ENCODE data around the gene NSUN3.
A peak's percentile ranks its signal among the peaks of the same experiment; 100 is the strongest.
"Not testable (repeated sequence)": the region's sequence is repeated elsewhere in the genome, so short reads cannot be mapped to it uniquely, and the experiment has no call there.

Gene NSUN3

DNA sequence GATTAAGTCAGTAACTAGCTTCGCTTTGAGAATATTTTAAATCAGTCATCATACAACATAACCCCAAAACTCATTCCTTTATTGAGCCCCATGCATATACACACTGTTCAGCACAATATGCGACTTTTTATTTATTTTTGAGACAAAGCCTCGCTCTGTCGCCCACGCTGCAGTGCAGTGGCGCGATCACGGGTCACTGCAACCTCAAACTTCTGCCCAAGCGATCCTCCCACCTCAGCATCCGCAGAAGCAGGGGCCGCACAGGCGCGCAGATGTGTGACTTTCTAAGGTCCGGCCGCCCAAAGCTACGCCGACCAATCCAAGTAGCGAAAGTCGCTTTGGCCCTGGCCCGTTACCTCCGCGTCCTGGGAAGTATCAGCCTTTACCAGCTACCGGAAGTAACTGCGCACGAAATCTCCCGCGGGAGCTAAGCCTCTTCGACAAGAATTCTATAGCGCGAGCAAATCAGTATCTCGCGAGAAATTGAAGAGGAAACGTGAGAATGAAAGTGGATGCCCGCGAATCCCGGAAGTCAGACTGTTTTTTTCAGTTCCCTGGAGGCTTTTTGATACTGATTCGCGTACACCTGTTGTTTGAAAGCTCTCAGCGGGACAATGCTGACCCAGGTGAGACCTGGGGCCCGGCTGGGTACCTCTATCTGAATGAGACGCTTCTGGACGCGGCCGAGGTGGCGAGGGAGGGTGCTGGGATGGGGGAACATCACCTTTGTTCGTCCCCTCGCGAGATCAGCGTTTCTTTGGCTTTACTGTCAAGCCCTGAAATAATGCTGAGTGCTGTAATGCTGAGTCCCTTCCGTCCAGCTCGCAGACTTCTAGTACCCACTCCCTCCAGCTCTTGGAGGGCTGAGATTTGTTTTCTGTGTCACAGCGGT, at the start of gene NSUN3, which contains the start of gene DHFR2:
Gene NSUN3 (plus strand): TSS at position 549 of the 892 bp plus-strand sequence. CDS start 66 bp downstream, at position 615.
Gene DHFR2 (minus strand): TSS at position 404 of the 892 bp plus-strand sequence. CDS start 1,405 bp downstream, outside the sequence.
- DNase-seq (ENCODE audit: extremely low read depth in 1 of 2, low read depth in 1 of 2), result peak; percentile 51 to 62

DNA sequence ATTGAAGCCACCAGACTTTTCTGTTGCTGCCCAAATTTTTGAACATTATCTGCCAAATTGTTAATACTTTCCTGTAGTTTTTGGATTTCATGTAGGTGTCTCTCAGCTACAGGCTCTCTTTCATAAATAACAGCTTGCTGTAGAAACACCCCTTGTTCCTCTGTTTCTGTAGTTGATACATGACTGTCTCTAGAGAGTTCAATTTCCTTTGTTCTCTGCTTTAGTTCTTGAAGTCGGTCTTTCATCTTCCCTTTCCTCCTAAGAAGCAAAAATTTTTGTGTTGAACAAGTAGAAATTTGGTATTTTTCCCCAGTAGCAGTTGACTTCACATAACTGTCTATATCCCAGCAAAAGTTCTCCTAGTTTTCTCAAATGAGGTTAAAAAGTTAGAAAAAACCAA, 47.8 kb upstream of the NSUN3 start:
- no peak for DNase-seq (ENCODE audit: extremely low read depth in 1 of 2, low read depth in 1 of 2)

DNA sequence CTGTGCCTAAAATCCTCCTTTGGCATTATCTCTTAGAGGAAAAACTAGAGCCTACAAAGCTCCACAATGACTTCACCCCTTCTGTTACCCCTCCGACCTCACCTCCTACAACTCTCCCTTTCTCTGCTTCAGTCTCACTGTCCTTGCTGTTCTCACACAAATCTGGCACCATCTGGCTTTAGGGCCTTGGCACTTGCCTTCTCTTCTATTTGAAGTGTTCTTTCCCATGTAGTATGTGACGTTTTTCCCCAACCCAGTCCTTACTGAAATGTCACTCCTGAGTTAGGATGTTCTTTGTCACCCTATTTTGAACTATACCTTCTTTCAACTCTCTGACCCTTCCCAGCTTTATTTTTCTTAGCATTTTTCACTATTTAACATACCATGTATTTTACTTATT, 43.2 kb upstream of the NSUN3 start:
- DNase-seq (ENCODE audit: extremely low read depth in 1 of 2, low read depth in 1 of 2), result no peak

DNA sequence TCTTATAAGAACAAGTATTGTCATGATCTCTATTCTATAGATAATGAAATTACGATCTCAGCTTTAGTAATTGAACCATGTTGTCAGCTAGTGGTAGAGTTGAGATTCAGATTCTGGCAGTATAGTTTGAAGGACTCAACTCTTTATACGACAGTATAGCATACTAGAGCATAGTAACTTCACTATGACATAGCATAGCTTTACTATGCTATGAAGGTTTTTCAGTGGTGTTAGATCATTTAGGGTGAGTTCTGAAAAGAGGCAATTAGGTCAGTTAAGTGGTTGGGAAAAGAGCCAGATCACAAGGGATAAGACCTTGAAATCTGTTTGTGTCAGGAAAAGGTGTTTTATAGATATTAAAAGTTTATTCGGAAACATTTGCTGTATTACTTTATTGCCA, 42.6 kb upstream of the NSUN3 start:
- DNase-seq (ENCODE audit: extremely low read depth in 1 of 2, low read depth in 1 of 2), result no peak

DNA sequence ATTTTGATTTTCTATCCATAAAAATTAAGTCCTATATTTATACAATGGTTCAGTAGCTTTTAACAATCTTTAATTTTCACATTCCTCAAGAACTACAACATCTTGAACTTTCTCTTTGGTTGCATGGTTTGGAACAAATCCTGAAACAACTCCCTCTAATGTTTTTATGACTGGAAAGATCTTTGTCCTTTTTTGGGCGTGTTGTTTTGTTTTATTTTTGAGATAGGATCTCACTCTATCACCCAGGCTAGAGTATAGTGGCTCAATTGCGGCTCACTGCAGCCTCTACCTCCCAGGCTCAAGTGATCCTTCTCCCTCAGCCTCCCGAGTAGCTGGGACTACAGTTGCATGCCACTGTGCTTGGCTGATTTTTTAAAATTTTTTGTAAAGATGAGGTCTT, 38.5 kb upstream of the NSUN3 start:
- no peak for DNase-seq (ENCODE audit: extremely low read depth in 1 of 2, low read depth in 1 of 2)

DNA sequence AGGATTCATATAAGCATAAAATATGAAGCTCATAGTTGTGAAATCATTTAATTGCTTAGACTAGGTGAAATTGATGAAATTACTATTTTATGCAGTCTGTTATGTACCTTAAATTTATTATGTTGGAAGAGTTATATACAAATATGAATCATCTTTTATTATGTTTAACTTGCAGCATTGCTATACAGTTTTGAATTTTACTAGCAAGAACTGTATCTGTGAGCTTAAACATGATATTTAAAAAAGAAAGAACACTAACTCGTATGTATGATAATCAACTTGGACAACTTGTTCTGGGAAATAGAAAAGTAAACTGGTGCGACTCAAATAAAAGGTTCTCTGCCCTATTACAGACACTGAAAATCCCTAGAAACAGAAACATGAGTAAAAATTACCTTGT, 36.2 kb upstream of the NSUN3 start:
- DNase-seq (ENCODE audit: extremely low read depth in 1 of 2, low read depth in 1 of 2), result no peak

DNA sequence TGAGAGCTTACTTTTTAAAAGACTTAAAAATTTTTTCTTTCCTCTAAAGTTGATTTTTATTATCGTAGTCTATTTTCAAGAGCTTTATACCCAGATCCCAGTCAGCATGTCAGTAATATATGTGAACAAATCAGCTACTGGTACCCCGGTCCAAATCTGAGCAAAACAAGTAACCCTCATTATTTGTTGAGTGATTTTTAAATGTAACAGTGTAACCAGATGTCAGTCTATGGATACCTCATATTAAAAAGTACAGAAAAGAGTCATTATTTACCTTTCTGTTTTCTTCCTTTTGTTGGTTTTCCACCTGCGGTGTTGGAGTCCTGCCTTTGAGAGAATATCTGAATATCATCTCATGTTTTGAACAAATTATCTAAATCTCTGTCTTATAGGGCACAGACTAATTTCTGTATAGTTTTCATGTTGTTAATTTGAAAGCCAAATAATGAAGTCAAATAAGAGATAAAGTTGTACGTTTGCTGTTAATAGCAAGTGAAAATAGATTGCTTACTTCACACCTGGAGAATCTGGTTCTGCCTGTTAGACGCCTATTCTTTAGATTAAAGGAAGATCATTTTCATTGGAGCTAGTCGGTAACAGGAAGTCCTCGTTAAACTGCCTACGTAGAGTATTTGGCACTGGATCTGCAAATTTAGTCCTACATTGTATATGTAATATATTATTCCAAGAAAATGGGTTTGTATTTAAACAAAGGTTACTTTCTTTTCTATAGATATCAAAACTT, 34.6 kb upstream of the NSUN3 start, which contains the start of gene STX19:
Gene STX19 (minus strand): TSS at position 505 of the 745 bp plus-strand sequence. CDS start 13,328 bp downstream, outside the sequence.
- DNase-seq (ENCODE audit: extremely low read depth in 1 of 2, low read depth in 1 of 2), result no peak

DNA sequence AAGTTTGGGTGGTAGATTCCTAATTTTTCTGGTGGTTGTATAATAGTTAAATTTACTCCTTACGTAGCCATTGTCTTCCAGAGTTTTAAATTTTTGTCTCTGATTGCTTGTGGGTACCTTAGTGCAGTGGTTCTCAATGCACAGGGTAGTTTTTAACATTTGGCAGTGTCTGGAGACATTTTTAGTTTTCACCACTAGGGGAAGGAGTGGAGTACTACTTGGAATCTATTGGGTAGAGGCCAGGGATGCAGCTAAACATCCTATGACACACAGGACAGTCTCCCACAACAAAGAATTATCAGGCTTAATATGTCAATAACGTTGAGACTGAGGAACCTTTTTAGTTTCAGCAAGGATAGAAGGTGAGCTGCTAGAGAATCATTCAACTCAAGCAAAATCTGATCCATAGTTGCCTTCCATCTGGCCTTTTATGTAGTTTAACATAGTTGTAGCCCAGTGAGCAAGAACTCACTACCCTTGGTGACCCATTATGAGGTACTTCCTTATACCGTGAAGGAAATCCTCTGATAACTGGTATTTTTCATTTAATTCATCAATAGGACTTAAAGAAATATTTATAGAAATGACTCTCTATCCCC, 25.9 kb upstream of the NSUN3 start:
- DNase-seq (ENCODE audit: extremely low read depth in 1 of 2, low read depth in 1 of 2), result no peak

DNA sequence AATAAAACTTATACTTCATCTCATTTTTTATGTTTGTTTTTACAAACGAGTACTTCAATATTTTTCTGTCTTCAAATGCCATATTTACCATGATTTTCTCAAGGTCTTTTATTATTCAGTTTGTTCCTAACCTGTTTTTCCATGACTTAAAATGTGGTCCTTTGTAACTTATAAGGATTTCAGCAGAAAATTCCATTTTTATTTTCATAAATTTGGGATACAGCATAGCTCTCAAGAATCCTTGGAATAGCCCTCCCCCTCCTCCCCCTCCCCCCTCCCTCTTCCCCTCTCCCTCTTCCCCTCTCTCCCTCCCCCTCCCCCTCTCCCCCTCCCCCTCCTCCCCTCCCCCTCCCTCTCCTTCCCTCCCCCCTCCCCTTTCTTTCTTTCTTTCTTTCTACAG, 19.6 kb upstream of the NSUN3 start:
- DNase-seq (ENCODE audit: extremely low read depth in 1 of 2, low read depth in 1 of 2), result no peak

DNA sequence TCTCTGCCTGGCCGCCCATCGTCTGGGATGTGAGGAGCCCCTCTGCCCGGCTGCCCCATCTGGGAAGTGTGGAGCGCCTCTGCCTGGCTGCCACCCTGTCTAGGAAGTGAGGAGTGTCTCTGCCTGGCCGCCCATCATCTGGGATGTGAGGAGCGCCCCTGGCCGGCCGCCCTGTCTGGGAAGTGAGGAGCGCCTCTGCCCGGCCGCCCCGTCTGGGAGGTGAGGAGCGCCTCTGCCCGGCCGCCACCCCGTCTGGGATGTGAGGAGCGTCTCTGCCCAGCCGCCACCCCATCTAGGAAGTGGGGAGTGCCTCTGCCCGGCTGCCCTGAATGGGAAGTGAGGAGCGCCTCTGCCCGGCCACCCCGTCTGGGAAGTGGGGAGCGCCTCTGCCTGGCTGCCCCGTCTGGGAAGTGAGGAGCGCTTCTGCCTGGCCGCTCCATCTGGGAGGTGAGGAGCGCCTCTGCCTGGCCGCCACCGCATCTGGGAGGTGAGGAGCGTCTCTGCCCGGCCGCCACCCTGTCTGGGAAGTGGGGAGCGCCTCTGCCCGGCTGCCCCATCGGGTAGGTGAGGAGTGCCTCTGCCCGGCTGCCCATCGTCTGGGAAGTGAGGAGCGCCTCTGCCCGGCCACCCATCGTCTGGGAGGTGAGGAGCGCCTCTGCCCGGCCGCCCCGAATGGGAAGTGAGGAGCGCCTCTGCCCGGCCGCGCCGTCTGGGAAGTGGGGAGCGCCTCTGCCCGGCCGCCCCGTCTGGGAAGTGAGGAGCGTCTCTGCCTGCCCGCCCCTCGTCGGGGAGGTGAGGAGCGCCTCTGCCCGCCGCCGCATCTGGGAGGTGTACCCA, 18.5 kb upstream of the NSUN3 start:
- DNase-seq (ENCODE audit: extremely low read depth in 1 of 2, low read depth in 1 of 2), result not testable (repeated sequence)

DNA sequence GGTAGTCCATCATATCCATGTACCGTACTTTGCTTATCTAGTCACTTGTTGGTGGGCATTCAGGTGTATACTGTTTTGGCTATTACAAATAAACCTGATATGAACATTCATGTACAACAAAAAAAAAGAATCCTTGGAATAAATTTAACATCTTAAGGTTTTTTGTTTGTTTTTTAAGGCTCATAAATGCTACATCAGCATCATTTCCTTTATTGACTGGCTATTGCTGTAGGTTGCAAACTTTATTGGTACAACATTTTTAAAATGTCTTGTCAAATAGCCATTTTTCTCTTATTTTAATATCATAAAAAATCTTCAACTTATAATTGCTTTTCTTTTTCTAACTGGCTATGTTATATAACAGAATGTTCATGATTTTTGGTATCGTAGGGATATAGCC, 16.3 kb upstream of the NSUN3 start:
- DNase-seq (ENCODE audit: extremely low read depth in 1 of 2, low read depth in 1 of 2), result no peak

DNA sequence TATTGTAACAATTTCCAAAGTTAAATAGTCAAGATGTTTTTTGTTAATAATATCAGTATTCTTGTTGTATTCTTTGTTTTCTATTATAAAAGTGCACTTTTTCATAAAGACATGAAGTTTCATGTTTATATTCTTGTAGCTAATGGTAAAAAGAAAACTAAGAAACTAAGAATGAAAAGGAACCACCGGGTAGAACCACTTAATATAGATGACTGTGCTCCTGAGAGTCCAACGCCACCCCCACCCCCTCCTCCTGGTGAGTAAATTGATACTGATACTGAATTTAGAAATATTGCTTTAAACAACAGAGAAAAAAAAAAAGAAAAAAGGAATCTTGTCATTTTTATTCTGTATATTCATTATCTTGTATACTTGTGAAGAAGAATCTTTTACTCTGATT, 13.6 kb upstream of the NSUN3 start:
- no peak for DNase-seq (ENCODE audit: extremely low read depth in 1 of 2, low read depth in 1 of 2)

DNA sequence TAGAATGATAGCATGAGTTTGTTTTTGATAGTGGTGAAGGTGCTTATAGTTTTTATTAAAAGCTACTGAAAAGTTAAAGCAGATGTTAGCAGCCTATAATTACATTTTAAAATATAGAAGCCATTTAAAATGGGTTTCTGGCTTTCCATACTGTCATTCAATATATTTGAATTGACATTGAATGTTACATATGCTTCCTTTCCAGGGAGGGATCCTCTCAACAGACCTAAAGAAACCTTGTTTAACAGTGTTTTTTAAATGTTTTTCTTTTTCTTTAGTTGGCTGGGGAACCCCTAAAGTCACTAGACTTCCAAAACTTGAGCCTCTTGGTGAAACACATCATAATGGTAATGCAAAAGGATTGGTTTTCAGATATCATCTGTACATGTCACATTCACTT, 12.3 kb upstream of the NSUN3 start:
- DNase-seq (ENCODE audit: extremely low read depth in 1 of 2, low read depth in 1 of 2), result no peak

DNA sequence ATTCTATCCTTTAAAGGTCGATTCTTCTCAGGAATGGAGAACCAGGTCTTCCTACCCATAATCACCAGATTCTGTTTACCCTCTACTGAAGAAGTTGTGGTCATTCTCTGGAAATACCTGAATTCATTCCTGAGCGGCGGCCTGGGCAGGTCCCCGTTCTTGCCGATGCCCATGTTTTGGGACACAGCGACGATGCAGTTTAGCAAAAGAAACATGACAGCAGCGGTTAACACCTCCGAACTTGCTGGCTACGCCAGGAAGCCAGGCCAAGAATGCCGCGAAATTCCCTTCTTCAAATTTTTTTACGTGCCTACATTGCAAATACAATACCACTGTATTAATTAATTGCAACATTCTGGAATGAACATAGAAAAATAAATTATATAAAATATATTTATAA, 1.6 kb upstream of the NSUN3 start:
- no peak for DNase-seq (ENCODE audit: extremely low read depth in 1 of 2, low read depth in 1 of 2)

DNA sequence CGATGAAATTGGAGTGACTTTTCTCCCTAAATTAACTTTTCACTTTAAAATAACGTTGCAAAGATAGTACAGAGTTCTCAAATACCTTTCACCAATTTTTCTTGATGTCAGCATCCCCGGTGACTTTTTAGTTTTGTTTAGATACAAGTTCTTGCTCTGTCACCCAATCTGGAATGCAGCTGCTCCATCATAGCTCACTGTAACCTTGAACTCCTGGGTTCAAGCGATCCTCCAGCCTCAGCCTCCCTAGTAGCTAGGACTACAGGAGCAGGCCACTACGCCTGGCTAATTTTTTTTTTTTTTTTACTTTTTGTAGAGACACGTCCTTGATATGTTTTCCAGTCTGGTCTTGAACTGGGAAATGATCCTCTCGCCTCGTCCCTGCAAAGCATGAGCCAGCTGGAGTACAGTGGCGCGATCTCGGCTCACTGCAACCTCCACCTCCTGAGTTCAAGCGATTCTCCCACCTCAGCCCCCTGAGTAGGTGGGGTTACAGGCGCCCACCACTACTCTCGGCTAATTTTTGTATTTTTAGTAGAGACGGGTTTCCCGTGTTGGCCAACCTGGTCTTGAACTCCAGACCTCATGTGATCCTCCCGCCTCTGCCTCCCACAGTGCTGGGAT, 747 bp downstream of the NSUN3 start:
- DNase-seq (ENCODE audit: extremely low read depth in 1 of 2, low read depth in 1 of 2), result no peak

DNA sequence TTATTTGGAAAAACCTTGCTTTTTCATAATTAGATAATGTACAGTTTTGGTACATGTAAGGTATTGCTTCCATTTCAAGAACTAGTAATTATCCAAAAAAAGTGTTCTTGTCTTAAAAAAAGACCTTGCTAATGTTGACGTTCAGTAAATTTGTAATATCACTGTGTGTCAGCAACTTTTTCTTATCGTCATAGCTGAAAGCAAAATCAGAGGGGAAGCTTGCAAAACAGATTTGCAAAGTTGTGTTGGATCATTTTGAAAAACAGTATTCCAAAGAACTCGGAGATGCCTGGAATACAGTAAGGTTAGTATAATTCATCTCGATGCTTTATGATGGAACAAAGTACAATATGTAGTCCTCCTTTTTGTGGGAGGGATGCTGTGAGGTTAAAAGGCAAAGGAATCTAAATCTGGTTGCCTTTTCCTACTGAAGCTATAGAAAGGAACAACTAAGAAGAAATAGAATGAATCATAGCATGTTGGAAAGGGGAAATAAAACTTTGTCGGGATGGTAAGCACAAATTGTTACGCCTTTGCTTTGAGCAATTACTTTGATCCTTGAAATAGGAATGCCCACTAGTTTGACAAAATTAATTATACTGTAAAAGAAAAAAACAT, 1.5 kb downstream of the NSUN3 start:
- no peak for DNase-seq (ENCODE audit: extremely low read depth in 1 of 2, low read depth in 1 of 2)

DNA sequence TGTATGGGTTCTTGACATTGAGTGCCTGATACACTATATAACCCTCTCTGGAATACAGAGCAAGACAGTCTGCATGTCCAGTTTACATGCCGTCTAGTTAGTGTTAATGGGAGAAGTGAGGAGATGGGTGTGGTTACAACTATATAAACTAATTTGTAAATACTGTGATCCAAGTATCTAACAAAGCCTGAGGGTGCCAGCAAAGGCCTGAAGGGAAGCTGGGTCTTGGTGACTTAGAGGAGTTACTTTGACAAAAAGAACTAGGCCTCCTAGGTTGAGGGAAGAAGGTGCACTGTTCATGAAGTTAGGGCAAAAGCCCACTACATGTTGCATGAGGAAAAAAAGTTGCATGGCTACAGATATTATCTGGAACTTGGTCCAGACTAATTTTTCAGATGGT, 2.3 kb downstream of the NSUN3 start:
- no peak for DNase-seq (ENCODE audit: extremely low read depth in 1 of 2, low read depth in 1 of 2)

DNA sequence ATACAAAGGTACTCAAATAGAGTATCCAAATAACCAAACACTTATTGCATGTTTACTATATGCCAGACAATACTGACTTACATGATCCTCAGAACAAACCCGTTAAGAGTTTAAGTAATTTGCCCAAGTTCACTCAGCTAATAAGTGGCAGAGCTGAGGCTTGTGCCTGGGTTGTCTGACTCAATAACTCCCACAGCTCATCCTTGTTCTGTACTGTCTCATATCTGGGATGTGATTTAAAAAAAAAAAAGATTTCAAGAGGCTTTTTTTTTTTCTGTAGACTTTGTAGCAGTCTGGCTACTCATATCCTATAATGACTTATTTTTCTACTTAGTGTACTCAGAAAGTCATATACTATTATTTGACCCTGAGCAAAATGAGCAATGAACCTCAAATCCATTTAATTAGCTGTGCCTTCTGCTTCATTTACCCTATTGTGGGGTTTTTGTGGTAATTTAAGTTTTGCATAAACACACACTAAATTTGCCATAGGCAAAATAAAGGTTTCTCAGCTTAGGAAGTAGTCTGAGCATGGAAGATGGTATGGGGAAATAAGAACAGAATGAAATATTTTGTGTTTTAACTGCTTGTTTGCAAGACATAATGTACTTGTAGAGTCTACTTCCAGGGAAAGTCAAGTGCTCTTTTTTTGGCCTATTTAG, 3.1 kb downstream of the NSUN3 start:
- DNase-seq (ENCODE audit: extremely low read depth in 1 of 2, low read depth in 1 of 2), result no peak

Measured in activated CD8-positive, alpha-beta memory T cell treated with anti-CD3 and anti-CD28 coated beads for 1 hour (primary cell).